ENCODE measurements around the gene MIER3.

Gene MIER3

DNA sequence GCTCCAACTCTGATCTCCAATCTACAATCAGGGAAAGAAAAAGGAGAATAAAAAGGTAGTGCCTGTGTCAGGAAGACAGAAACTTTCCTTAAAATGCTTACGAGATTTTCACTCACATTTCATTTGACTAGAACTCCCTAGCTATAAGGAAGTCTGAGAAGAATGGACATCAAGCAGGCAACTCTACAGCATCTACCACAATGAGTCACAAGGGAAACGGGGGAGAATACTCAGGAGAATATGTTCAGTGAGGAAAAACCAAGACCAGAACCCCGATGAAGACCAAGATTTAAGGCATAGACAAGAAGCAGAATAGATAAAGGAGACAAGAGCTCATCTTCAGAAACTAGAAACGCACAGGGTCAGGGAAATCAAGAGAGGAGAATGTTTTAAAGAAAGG lies 51.5 kb downstream of the MIER3 start:
- TF ChIP-seq, protein P1, sequence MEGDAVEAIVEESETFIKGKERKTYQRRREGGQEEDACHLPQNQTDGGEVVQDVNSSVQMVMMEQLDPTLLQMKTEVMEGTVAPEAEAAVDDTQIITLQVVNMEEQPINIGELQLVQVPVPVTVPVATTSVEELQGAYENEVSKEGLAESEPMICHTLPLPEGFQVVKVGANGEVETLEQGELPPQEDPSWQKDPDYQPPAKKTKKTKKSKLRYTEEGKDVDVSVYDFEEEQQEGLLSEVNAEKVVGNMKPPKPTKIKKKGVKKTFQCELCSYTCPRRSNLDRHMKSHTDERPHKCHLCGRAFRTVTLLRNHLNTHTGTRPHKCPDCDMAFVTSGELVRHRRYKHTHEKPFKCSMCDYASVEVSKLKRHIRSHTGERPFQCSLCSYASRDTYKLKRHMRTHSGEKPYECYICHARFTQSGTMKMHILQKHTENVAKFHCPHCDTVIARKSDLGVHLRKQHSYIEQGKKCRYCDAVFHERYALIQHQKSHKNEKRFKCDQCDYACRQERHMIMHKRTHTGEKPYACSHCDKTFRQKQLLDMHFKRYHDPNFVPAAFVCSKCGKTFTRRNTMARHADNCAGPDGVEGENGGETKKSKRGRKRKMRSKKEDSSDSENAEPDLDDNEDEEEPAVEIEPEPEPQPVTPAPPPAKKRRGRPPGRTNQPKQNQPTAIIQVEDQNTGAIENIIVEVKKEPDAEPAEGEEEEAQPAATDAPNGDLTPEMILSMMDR (IDR thresholded peaks at IDR 0.05; ENCODE audit: insufficient read depth, low read length, missing control alignments) = no peak
- DNase-seq (ENCODE audit: low read depth, low spot score) = no peak
- ChIA-PET POLR2A (no interaction called here), CTCF (interaction anchor here (0.5 to 5.9 kb wide), 36 partner anchors 9 to 1949 kb away, joined by 3 to 55 read pairs (median 4); partner anchors contain the start of genes PLK2 and SETD9)
- no peak overlapping the region for H3K4me3 ChIP-seq (ENCODE audit: low read depth, low read length)

- ChIA-PET POLR2A (no interaction called here), CTCF (interaction anchor here (0.6 to 5.6 kb wide), 6 partner anchors 10 to 628 kb away, joined by 3 to 34 read pairs (median 4); partner anchors contain the start of gene SETD9)
- TF ChIP-seq, protein P1 (IDR thresholded peaks at IDR 0.05; ENCODE audit: insufficient read depth, low read length, missing control alignments) = no peak
- no peak overlapping the region for H3K4me3 ChIP-seq (ENCODE audit: low read depth, low read length)
- DNase-seq (ENCODE audit: low read depth, low spot score) = no peak
Measured at GRCh38 chr5:56898213-56898612, 53.7 kb downstream of the MIER3 start.

GRCh38 chr5:56896763-56897162 lies 55.2 kb downstream of the MIER3 start:
- DNase-seq (ENCODE audit: low read depth, low spot score) = no peak
- no peak overlapping the region for H3K4me3 ChIP-seq (ENCODE audit: low read depth, low read length)
- CTCF ChIA-PET = interaction anchor here (1.0 to 3.0 kb wide), 3 partner anchors 241 to 627 kb away, joined by 3 to 11 read pairs (median 3); no protein-coding TSS in a partner anchor
- POLR2A ChIA-PET = no interaction called here
- TF ChIP-seq, protein P1 (IDR thresholded peaks at IDR 0.05; ENCODE audit: insufficient read depth, low read length, missing control alignments) = no peak

DNA sequence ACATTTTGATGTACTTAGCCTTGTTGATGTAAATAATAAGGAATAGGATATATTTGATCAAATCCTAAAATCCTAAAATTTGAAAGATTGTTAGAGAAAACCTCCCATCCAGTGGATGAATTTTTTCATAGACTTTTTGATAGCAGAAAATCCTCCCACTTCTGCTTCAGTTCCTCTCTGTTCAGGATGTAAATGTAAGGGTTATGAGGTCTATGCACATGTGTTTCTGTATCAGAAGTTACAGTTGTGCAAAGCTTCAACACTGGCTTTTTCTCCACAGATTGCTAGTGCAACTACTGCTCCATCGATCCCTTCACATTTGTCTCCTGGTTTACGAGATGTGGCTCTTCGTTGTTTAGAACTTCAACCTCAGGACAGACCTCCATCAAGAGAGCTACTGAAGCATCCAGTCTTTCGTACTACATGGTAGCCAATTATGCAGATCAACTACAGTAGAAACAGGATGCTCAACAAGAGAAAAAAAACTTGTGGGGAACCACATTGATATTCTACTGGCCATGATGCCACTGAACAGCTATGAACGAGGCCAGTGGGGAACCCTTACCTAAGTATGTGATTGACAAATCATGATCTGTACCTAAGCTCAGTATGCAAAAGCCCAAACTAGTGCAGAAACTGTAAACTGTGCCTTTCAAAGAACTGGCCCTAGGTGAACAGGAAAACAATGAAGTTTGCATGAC lies 58.5 kb downstream of the MIER3 start:
- H3K4me3 ChIP-seq (ENCODE audit: low read depth, low read length) = no peak overlapping the region
- ChIA-PET POLR2A (no interaction called here), CTCF (interaction anchor here (0.9 kb wide), 1 partner anchor 9 kb away, joined by 4 read pairs; no protein-coding TSS in a partner anchor)
- no peak for DNase-seq (ENCODE audit: low read depth, low spot score)
- TF ChIP-seq, protein P1 (IDR thresholded peaks at IDR 0.05; ENCODE audit: insufficient read depth, low read length, missing control alignments) = no peak

- TF ChIP-seq, protein P1 (IDR thresholded peaks at IDR 0.05; ENCODE audit: insufficient read depth, low read length, missing control alignments) = no peak
- CTCF ChIA-PET = no interaction called here
- POLR2A ChIA-PET = no interaction called here
- DNase-seq (ENCODE audit: low read depth, low spot score) = no peak
- no peak overlapping the region for H3K4me3 ChIP-seq (ENCODE audit: low read depth, low read length)
Measured at GRCh38 chr5:56881571-56881970, 70.4 kb downstream of the MIER3 start.

DNA sequence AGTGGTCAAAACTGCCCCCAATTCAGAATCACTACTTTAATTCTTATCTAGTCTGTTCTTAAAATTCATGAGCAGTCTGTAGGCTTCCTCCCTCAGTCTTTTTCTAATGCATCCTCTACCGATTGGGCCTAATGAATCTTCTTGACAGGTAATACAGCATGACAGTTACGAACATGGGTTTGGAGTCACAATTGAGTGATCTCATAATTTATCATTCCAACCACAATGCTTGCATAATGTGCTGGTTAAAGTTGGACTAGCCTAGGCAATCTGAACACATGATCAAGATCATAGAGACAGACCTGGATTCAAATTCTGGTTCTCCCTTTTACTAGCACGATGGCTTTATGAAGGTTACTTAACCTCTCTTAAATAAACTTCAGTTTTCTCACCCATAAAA lies 75.6 kb downstream of the MIER3 start:
- CTCF ChIA-PET = no interaction called here
- DNase-seq (ENCODE audit: low read depth, low spot score) = no peak
- POLR2A ChIA-PET = no interaction called here
- H3K4me3 ChIP-seq (ENCODE audit: low read depth, low read length) = no peak overlapping the region
- TF ChIP-seq, protein P1 (IDR thresholded peaks at IDR 0.05; ENCODE audit: insufficient read depth, low read length, missing control alignments) = no peak

All from AG04449 (cell line).